ENCODE measurements around the gene B4GALT1. TPM values are rescaled to one million over a fixed set of nuclear protein-coding genes. Genes with fewer than 3 reads are reported as not detected.

Gene B4GALT1
- total RNA-seq, 1 donor from 2014 or later = 60.2 TPM

DNA sequence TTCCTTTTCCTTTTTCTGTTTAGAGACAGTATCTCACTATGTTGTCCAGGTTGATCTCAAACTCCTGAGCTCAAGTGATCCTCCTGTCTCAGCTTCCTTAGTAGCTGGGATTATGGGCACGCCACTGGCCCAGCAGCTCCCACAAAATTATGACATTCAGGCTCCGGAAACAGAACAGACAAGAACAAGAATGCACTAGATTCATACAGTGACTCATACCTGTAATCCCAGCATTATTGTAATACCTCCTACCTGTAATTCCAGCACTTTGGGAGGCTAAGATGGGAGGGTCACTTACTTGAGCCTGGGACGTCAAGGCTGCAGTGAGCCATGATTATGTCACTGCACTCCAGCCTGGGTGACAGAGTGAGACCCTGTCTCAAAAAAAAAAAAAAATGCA lies 26.7 kb upstream of the B4GALT1 start:
- H3K36me3 Mint-ChIP-seq (ENCODE audit: low read depth) = no peaks in the 10 kb centered on the region
- H3K4me1 Mint-ChIP-seq (ENCODE audit: low read depth) = peaks cover 14% of the 10 kb centered on the region
- TF ChIP-seq, protein P1, sequence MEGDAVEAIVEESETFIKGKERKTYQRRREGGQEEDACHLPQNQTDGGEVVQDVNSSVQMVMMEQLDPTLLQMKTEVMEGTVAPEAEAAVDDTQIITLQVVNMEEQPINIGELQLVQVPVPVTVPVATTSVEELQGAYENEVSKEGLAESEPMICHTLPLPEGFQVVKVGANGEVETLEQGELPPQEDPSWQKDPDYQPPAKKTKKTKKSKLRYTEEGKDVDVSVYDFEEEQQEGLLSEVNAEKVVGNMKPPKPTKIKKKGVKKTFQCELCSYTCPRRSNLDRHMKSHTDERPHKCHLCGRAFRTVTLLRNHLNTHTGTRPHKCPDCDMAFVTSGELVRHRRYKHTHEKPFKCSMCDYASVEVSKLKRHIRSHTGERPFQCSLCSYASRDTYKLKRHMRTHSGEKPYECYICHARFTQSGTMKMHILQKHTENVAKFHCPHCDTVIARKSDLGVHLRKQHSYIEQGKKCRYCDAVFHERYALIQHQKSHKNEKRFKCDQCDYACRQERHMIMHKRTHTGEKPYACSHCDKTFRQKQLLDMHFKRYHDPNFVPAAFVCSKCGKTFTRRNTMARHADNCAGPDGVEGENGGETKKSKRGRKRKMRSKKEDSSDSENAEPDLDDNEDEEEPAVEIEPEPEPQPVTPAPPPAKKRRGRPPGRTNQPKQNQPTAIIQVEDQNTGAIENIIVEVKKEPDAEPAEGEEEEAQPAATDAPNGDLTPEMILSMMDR (IDR thresholded peaks at IDR 0.05) = no peak
- no peak overlapping the region for H3K27ac Mint-ChIP-seq (ENCODE audit: unreplicated experiment)
- no peak for DNase-seq (ENCODE audit: low spot score)
- no peaks in the 10 kb centered on the region for H3K9me3 Mint-ChIP-seq (ENCODE audit: low read depth)
- peaks cover 3% of the 10 kb centered on the region for H3K27me3 Mint-ChIP-seq (ENCODE audit: low read depth)
- no peak overlapping the region for H3K4me3 Mint-ChIP-seq (ENCODE audit: unreplicated experiment)

- no peak for DNase-seq (ENCODE audit: low spot score)
Observed at GRCh38 chr9:33192493-33193255, 25.5 kb upstream of the B4GALT1 start.

GRCh38 chr9:33190021-33190705 lies 23.0 kb upstream of the B4GALT1 start:
- no peaks in the 10 kb centered on the region for H3K27me3 Mint-ChIP-seq (ENCODE audit: low read depth)

More at GRCh38 chr9:33192493-33193255, 25.5 kb upstream of the B4GALT1 start:
- Mint-ChIP-seq H3K4me3 (ENCODE audit: unreplicated experiment) (no peak overlapping the region), H3K27ac (ENCODE audit: unreplicated experiment) (no peak overlapping the region), H3K36me3 (ENCODE audit: low read depth) (no peaks in the 10 kb centered on the region), H3K27me3 (ENCODE audit: low read depth) (no peaks in the 10 kb centered on the region), H3K4me1 (ENCODE audit: low read depth) (peaks cover 23% of the 10 kb centered on the region), H3K9me3 (ENCODE audit: low read depth) (no peaks in the 10 kb centered on the region)
- TF ChIP-seq, protein P1 (IDR thresholded peaks at IDR 0.05) = no peak

DNA sequence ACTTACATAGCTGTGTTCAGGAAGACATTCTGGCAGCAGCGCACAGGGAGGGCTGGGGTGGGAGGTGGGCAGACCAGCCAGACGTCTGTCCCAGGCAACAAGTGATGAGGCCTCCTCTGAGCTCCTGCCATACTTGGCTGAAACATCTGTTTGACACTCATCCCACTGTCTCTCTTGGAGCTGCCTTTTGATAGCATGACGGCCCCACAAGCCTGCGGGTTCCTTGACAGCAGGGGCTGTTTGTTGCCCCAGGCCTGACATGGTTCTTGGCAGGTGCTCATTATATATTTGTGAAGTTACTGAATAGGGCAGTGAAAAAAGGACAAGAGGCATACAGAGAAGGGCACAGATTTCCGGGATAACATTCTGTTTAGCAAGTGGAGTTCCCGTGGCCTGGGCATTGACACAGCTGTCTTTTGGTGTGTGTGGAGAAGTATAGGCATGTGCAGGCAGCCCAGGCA lies 22.2 kb upstream of the B4GALT1 start:
- no peak overlapping the region for H3K4me3 Mint-ChIP-seq (ENCODE audit: unreplicated experiment)
- no peaks in the 10 kb centered on the region for H3K9me3 Mint-ChIP-seq (ENCODE audit: low read depth)
- no peak for DNase-seq (ENCODE audit: low spot score)
- H3K4me1 Mint-ChIP-seq (ENCODE audit: low read depth) = peaks cover 50% of the 10 kb centered on the region
- H3K27ac Mint-ChIP-seq (ENCODE audit: unreplicated experiment) = no peak overlapping the region
- TF ChIP-seq, protein P1 (IDR thresholded peaks at IDR 0.05) = no peak
- no peaks in the 10 kb centered on the region for H3K27me3 Mint-ChIP-seq (ENCODE audit: low read depth)
- no peaks in the 10 kb centered on the region for H3K36me3 Mint-ChIP-seq (ENCODE audit: low read depth)

More at GRCh38 chr9:33190021-33190705, 23.0 kb upstream of the B4GALT1 start:
- peaks cover 43% of the 10 kb centered on the region for H3K4me1 Mint-ChIP-seq (ENCODE audit: low read depth)
- H3K9me3 Mint-ChIP-seq (ENCODE audit: low read depth) = no peaks in the 10 kb centered on the region
- no peak overlapping the region for H3K4me3 Mint-ChIP-seq (ENCODE audit: unreplicated experiment)
- TF ChIP-seq, protein P1 (IDR thresholded peaks at IDR 0.05) = no peak
- no peak overlapping the region for H3K27ac Mint-ChIP-seq (ENCODE audit: unreplicated experiment)
- no peaks in the 10 kb centered on the region for H3K36me3 Mint-ChIP-seq (ENCODE audit: low read depth)
- DNase-seq (ENCODE audit: low spot score) = no peak

DNA sequence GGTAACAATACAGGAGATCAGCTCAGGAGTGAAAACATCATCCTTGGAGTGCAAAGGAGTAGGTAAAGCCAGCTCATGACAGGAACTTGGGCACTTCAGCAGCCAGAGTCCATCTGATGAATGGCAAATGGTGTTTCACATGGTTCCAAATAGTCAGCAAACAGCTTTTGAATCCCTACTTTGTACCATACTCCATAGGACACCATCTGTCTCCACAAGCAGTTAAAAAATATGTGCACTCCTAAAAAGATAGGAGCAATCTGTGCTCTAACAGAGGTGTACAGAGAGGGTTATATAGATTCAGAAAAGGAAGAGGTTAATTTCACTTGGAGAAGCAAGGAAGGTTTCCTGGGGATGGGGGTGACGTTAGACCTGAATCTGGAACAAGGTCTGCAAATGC lies 21.6 kb upstream of the B4GALT1 start:
- Mint-ChIP-seq H3K27me3 (ENCODE audit: low read depth) (no peaks in the 10 kb centered on the region), H3K4me1 (ENCODE audit: low read depth) (peaks cover 50% of the 10 kb centered on the region), H3K9me3 (ENCODE audit: low read depth) (no peaks in the 10 kb centered on the region), H3K27ac (ENCODE audit: unreplicated experiment) (no peak overlapping the region), H3K4me3 (ENCODE audit: unreplicated experiment) (no peak overlapping the region), H3K36me3 (ENCODE audit: low read depth) (no peaks in the 10 kb centered on the region)
- TF ChIP-seq, protein P1 (IDR thresholded peaks at IDR 0.05) = no peak
- DNase-seq (ENCODE audit: low spot score) = no peak

Measured in chondrocyte (in vitro differentiated cells).